Activated gamma-delta T cell (primary cell): ENCODE measurements around the gene CDH5.
"Not testable (repeated sequence)": the region's sequence is repeated elsewhere in the genome, so short reads cannot be mapped to it uniquely, and the experiment has no call there.

Source experiments
- DNase-seq: peaks from one replicate; lab custom pipeline; 2025; lab: John Stamatoyannopoulos, UW

Gene CDH5

DNA sequence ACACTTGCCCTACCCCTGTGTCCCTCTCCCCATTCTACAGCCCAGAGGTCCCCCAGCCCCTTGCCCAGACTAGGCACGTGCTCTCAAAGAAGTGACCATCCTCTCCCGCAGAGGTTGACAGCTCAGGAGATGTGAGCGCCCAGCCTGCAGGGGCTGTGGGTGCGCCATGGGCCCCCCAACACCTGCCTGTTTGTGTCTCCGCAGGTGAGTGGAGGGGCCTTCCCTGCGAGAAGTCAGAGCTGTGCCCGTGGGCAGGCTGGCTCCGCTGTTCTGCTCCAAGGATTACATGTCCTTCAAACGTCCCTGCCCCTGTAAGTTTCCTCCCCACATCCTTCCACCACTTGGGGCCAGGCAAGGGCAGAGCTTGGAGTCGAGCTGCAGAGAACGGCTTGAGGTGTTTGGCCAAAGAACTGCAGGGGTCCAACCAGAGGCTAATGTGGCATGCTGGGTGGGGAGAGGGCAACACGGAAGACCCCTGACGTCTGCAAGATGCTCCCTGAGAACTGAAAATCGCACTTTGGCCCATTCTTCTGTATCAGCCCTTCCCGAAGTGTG lies 71.0 kb downstream of the CDH5 start:
- no peak for DNase-seq

DNA sequence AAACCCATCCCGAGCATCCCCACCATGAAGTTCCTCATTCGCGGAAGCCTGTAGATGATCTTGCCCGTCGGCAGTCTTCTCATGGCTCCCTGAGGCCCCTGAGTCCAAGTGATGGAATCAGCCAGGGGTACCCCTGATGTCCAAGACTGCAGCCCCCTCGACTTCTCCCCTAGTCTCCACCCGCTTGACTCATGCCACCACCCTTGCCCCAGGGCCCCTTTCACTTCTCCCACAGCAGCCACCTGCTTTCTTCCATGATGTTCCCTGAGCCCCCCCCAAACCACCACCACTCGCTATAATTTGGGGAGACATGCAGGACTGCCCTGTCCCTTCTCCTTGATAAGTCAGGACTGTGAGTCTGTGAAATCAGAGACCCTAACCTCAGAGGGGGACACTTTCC lies 72.0 kb downstream of the CDH5 start:
- no peak for DNase-seq

GRCh38 chr16:66439051-66439730 lies 72.7 kb downstream of the CDH5 start:
- no peak for DNase-seq

DNA sequence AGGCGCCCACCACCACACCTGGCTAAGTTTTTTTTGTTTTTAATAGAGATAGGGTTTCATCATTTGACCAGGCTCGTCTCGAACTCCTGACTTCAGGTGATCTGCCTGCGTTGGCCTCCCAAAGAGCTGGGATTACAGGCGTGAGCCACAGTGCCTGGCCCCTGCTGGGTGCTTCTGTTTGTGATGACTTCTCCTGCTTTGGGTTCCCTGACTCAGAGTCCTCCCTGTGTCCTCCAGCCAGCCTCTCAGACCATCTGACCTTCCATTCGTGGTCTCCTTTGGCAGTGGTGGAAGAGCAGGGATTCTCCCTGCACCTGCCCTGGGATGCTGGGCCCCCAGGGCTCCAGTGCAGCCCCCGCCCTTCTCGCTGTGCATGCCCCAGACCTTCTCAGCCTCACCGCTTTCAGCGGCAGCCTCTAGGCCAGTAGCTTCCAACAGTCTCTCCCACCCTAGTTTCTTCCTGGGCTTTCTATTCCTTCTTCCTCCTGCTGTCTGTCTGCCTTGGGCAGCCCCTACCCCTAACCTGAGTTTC lies 73.8 kb downstream of the CDH5 start:
- no peak for DNase-seq

DNA sequence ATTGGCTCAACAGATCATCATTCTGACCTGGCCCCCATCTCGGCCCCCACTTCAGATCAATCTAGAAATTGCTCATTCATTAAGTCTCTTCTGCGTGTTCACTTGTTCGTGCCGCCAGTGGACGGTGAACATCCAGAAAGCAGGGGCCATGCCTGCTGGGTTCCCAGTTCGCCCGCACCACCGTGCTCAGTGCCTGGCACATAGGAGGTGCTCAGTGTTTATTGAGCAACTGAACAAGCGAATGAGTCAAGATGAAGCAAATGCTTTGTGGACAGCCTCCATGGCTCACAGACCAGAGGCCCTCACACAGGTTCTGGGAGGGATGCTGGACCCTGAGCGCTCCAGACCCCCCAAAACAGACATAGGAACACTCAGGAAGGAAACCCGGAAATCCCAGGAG lies 74.5 kb downstream of the CDH5 start:
- no peak for DNase-seq

DNA sequence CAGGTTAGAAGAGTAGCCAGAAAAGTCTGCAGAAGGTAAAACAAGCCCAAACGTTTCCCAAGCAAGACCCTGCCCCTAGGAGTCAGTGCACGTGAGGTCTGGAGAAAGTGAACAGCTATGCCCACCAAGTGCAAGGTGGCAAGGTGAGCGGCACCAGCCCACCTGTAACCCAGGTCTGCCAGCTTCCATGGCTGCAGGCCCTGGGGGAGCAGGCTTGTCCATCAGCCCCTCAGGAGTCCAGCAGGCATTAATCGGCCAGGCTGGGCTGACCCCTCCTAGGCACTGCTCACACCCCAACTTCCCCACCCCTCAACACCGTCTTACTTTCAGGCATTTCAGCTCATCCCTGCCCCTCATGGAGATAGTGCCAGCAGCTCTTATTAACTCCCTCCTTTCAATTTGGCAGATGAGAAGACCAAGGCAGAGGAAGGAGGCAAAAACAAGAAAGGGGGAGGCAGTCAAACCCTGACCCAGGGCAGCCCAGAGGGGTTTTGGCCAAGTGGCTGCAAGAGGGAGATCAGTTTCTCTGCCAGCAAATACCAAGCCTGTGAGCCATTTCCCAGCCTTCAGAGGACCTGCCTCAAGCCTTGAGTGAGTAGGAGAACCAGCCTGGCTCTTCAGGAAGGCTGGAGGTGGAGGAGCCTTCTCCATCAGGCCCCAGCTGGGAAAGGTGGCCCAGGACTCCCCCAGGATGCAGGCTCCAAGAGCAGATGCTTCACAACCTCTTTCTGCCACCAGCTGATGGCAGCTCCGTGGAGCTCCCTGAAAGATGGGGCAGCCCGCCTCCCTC lies 75.3 kb downstream of the CDH5 start:
- DNase-seq, result no peak

DNA sequence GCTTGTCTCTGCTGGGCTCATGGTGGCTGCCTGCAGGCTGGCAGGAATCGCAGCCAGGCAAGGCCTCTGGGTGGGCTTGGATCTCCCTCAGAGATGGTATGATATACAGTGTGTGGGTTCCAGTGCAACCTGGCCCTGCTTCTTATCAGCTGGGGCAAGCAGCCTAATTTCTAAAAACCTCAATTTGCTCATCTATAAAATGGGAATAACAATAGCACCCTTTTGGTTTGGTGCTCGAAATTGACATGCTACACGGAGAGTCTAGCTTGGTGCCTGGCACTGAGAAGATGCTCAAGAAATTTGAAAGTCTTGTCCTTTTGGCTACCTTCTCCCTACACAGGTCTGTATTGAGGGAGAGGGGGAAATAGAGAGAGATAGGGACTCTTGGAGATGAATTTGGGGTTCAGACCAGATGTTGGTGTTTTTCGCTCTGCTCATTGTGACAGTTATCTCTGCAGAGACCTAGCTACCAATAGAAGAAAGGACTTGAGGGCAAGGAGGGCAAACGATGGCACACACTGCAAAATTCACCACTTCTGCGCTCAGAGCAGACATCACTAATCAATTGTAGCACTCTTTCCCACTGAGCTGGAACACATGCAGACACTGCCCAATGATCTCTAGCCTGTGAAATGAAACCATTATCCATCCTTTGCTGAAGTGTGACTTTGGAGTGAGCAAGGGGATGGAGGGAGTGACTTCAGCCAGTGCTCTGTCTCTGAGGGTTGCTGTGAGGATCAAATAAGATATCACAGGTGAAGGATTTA lies 76.2 kb downstream of the CDH5 start:
- no peak for DNase-seq

- DNase-seq, result no peak
Measured at GRCh38 chr16:66443269-66443652, 76.8 kb downstream of the CDH5 start.

GRCh38 chr16:66444049-66444481 lies 77.6 kb downstream of the CDH5 start:
- DNase-seq, result no peak

DNA sequence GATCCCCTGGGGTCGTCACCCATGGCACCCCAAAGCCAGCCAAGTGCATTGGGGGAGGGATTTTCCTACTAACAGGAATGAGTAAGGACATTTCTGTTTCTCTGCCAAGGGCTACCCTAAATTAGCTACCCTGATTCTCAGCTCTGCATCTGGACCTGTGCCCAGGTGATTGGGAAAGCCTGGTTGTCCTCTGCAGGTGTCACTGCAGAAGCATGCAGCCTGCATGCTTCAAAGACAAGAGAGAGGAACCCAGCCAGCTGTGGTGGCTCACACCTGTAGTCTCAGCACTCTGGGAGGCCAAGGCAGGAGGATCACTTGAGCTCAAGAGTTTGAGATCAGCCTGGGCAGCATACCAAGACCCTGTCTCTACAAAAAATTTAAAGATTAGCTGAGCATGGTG lies 80.2 kb downstream of the CDH5 start:
- no peak for DNase-seq

DNA sequence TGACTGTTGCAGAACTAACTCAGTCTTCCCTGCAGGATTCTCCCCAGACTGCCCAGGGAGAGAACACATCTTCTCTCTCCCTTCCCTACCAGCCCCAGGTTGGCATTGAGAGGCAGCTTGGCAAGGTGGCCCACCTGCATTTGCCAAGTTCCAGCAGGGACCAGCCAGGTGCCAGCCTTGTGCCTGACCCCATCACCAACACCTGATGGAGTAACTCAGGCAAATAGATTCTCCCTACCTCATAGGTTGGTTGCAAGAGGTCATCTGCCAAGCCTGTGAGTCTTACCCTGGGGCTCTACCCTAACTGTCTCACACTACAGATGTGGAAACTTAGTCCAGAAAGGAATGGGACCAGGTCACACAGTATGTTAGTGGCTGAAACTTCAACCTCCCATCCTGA lies 81.0 kb downstream of the CDH5 start:
- no peak for DNase-seq

GRCh38 chr16:66451548-66451947 lies 85.1 kb downstream of the CDH5 start:
- DNase-seq, result no peak

GRCh38 chr16:66453230-66453629 lies 86.7 kb downstream of the CDH5 start:
- not testable (repeated sequence) for DNase-seq
